Coronary artery (tissue), 2 donors: Measurements from ENCODE around the gene POLD3.

ENCODE experiments used
- DNase-seq: peaks from one replicate; pipeline ENCODE4 v3.0.0-alpha.2; 2017; ENCODE audit warnings: low spot score
- H3K27ac ChIP-seq, 2 donors: fragments of 200-600 bp; sonication (generic); one replicate each; pipeline ENCODE4 v1.5.1; 2016 to 2019
- H3K4me3 ChIP-seq: fragments of 200-600 bp; sonication (generic); 2 replicates; pipeline ENCODE4 v1.5.1; 2016; ENCODE audit warnings: mild to moderate bottlenecking, moderate library complexity
- CTCF ChIP-seq: fragments of 200-600 bp; sonication (generic); IDR thresholded peaks from one replicate; pipeline ENCODE4 v1.5.1; 2019; ENCODE audit warnings: antibody characterized with exemption

The POLD3 gene

GRCh38 chr11:74572349-74572748 is 20.0 kb upstream of the POLD3 start:
- Histone ChIP-seq H3K27ac (no peak overlapping the region), H3K4me3 (no peak overlapping the region)
- no peak for DNase-seq
- TF ChIP-seq CTCF = no peak

GRCh38 chr11:74574563-74574962 is 17.8 kb upstream of the POLD3 start:
- Histone ChIP-seq H3K4me3 (no peak overlapping the region), H3K27ac (no peak overlapping the region)
- DNase-seq = no peak
- TF ChIP-seq CTCF = no peak

- no peak overlapping the region for H3K4me3 ChIP-seq
- no peak overlapping the region for H3K27ac ChIP-seq
- no peak for DNase-seq
Observed at GRCh38 chr11:74575999-74576398, 16.4 kb upstream of the POLD3 start.

GRCh38 chr11:74577181-74577580 is 15.2 kb upstream of the POLD3 start:
- H3K4me3 ChIP-seq = no peak overlapping the region
- DNase-seq = no peak
- no peak overlapping the region for H3K27ac ChIP-seq
- no peak for TF ChIP-seq CTCF

More at GRCh38 chr11:74575999-74576398, 16.4 kb upstream of the POLD3 start:
- no peak for TF ChIP-seq CTCF

- no peak for TF ChIP-seq CTCF
- no peak for DNase-seq
- Histone ChIP-seq H3K27ac (no peak overlapping the region), H3K4me3 (no peak overlapping the region)
Observed at GRCh38 chr11:74577624-74578396, 14.6 kb upstream of the POLD3 start.

GRCh38 chr11:74579577-74580270 is 12.7 kb upstream of the POLD3 start:
- no peak for TF ChIP-seq CTCF
- no peak overlapping the region for H3K27ac ChIP-seq
- no peak for DNase-seq
- no peak overlapping the region for H3K4me3 ChIP-seq
